Measurements from ENCODE around the gene SRMS.

DNA sequence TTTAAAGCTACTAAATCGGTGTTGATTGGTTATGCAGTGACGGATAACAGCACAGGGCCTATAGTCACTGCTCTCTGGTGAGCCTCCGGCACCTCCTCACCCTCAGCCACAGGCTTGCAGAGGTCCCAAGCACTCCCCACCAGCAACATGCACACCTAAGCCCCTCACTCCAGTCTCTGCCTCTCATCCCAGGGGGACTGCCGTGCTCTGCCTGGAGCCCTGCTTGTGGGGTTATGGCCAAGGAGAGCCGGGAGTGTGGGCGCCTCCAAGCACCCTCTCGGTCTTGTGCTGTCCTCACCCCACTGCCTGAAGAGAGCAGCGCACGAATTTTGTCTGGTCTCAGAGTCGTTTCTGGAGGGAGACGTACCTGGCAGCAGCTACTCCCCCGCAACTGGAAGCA lies 41.8 kb downstream of the SRMS start:
- TF ChIP-seq, protein P1, sequence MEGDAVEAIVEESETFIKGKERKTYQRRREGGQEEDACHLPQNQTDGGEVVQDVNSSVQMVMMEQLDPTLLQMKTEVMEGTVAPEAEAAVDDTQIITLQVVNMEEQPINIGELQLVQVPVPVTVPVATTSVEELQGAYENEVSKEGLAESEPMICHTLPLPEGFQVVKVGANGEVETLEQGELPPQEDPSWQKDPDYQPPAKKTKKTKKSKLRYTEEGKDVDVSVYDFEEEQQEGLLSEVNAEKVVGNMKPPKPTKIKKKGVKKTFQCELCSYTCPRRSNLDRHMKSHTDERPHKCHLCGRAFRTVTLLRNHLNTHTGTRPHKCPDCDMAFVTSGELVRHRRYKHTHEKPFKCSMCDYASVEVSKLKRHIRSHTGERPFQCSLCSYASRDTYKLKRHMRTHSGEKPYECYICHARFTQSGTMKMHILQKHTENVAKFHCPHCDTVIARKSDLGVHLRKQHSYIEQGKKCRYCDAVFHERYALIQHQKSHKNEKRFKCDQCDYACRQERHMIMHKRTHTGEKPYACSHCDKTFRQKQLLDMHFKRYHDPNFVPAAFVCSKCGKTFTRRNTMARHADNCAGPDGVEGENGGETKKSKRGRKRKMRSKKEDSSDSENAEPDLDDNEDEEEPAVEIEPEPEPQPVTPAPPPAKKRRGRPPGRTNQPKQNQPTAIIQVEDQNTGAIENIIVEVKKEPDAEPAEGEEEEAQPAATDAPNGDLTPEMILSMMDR (IDR thresholded peaks at IDR 0.05) = no peak
- no peak for TF ChIP-seq POLR2A (IDR thresholded peaks at IDR 0.05)

All from thyroid gland (tissue), 4 donors.